ENCODE measurements around the gene SLC9A4.

Gene SLC9A4

GRCh38 chr2:102432386-102432785 is 40.6 kb upstream of the SLC9A4 start:
- DNase-seq (ENCODE audit: low read depth): no peak
- in situ Hi-C loops (cut with HindIII; ENCODE audit: low sequenced_read_pairs): no loop called here
- no peak for TF ChIP-seq CTCF (IDR thresholded peaks at IDR 0.05; ENCODE audit: low read depth, low read length, missing control alignments)
- no peak overlapping the region for H3K4me3 ChIP-seq (ENCODE audit: low read depth, low read length)

DNA sequence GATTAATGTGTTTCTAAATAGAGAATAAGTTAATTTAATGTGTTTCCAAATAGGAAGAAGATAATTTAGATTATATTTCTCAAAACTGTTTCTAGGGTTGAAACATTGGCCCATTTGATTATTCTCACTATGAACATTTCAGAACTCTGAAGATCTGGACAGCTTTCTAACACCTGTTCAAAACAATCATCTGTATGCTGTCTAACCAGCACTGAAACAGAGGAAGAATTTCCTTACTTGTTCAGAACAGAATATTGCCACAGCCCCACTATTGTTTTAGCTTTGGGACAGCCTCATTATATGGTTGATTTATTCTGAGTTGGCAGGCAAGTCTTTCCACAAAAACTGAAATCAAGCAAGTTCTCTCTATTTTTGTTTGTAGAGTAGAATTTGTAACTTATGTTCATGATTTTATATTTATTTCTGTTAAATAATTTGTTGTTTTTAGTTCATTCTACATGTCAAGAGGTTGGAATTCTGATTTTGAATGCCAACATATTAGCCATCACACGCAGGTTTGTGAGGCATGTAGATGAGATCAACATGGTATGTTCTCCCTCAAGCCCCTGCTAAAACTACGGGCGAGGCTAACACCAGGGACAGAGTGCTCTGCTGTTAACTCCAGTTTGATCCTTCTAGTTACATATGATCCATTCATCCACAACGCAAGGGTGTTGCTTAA is 38.9 kb upstream of the SLC9A4 start:
- TF ChIP-seq CTCF (IDR thresholded peaks at IDR 0.05; ENCODE audit: low read depth, low read length, missing control alignments): no peak
- in situ Hi-C loops (cut with HindIII; ENCODE audit: low sequenced_read_pairs): no loop called here
- no peak overlapping the region for H3K4me3 ChIP-seq (ENCODE audit: low read depth, low read length)
- DNase-seq (ENCODE audit: low read depth): no peak

DNA sequence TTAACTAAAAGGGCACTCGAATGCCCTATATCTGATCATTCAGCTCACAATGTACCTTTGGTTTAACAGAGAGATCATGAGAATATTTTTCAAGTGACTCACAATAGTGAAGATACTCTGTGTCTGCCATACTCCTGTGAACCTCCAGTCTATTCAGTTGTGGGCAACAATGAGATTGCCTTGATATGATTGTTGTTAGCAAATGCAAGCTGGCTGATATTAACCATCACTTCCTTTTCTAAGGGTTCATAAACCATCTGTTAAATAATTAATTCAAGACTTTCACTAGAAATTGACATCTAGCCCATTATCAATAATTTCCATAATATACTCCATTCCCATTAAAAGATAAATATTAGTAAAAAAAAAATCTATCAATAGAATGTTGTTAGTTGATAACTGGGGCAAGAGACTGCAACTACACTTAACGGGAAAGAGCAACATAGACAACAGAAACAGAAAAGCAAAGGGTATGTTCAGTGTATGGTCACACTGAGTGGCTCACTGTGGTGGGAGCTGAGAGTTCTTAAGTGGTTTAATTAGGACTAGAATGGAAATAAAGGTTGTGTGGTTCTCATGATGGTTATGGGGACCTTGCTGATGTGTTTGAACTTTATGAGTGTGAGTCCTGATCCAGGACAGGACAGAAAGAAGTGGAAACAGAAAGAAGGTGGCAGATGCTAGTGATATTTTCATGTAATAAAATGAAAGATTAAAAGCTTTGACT is 38.2 kb upstream of the SLC9A4 start:
- no peak for DNase-seq (ENCODE audit: low read depth)
- no peak for TF ChIP-seq CTCF (IDR thresholded peaks at IDR 0.05; ENCODE audit: low read depth, low read length, missing control alignments)
- in situ Hi-C loops (cut with HindIII; ENCODE audit: low sequenced_read_pairs): no loop called here
- no peak overlapping the region for H3K4me3 ChIP-seq (ENCODE audit: low read depth, low read length)

- DNase-seq (ENCODE audit: low read depth): no peak
- no peak for TF ChIP-seq CTCF (IDR thresholded peaks at IDR 0.05; ENCODE audit: low read depth, low read length, missing control alignments)
- no peak overlapping the region for H3K4me3 ChIP-seq (ENCODE audit: low read depth, low read length)
- in situ Hi-C loops (cut with HindIII; ENCODE audit: low sequenced_read_pairs): no loop called here
Measured at GRCh38 chr2:102435741-102436140, 37.3 kb upstream of the SLC9A4 start.

GRCh38 chr2:102436323-102436722 is 36.7 kb upstream of the SLC9A4 start:
- H3K4me3 ChIP-seq (ENCODE audit: low read depth, low read length): no peak overlapping the region
- peak; percentile 34 for DNase-seq (ENCODE audit: low read depth)

GRCh38 chr2:102437122-102437521 is 35.9 kb upstream of the SLC9A4 start:
- TF ChIP-seq CTCF (IDR thresholded peaks at IDR 0.05; ENCODE audit: low read depth, low read length, missing control alignments): no peak
- in situ Hi-C loops (cut with HindIII; ENCODE audit: low sequenced_read_pairs): no loop called here
- no peak for DNase-seq (ENCODE audit: low read depth)
- no peak overlapping the region for H3K4me3 ChIP-seq (ENCODE audit: low read depth, low read length)

More at GRCh38 chr2:102436323-102436722, 36.7 kb upstream of the SLC9A4 start:
- in situ Hi-C loops (cut with HindIII; ENCODE audit: low sequenced_read_pairs): no loop called here
- no peak for TF ChIP-seq CTCF (IDR thresholded peaks at IDR 0.05; ENCODE audit: low read depth, low read length, missing control alignments)

All from astrocyte of the cerebellum (primary cell).